ENCODE measurements around the gene NDNF.

Gene NDNF

DNA sequence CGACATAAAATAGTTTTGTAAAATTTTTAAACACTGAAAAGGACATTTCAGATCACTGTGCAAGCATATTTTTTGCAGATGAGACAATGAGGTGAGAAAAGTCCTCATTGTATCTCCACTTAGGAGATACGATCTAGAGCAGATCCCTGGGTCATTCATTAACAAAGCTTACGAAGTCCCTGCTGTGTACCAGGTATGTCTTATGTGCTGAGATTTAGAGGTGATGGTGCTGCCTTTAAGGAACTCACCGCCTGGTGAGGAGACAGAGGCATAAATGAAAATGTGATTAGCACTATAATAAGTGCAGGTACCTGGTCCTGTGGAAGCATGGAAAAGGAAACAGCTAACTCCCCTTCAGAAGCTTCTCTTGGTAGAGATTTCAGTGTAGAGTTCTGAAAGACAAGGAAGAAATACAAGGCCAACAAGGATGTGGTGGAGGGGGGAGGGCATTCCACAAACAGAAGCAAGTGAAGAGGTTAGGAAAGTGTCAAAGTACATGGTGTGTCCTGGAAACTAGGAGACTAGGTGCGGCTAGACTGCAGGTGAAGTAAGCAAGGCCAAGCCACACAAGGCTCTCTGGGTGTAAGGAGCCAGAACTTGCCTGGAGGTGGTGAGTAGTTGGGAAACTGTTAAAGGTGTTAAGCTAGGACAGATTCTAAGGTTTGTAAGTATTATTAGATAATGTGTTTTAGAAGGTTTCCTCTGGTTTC is 1.5 kb upstream of the NDNF start:
- DNase-seq (ENCODE audit: low spot score): no peak
- TF ChIP-seq, protein P1, sequence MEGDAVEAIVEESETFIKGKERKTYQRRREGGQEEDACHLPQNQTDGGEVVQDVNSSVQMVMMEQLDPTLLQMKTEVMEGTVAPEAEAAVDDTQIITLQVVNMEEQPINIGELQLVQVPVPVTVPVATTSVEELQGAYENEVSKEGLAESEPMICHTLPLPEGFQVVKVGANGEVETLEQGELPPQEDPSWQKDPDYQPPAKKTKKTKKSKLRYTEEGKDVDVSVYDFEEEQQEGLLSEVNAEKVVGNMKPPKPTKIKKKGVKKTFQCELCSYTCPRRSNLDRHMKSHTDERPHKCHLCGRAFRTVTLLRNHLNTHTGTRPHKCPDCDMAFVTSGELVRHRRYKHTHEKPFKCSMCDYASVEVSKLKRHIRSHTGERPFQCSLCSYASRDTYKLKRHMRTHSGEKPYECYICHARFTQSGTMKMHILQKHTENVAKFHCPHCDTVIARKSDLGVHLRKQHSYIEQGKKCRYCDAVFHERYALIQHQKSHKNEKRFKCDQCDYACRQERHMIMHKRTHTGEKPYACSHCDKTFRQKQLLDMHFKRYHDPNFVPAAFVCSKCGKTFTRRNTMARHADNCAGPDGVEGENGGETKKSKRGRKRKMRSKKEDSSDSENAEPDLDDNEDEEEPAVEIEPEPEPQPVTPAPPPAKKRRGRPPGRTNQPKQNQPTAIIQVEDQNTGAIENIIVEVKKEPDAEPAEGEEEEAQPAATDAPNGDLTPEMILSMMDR (IDR thresholded peaks at IDR 0.05; ENCODE audit: borderline replicate concordance, control extremely low read depth, extremely low read depth, insufficient read depth, missing control alignments): no peak
- in situ Hi-C loops (cut with MboI; ENCODE audit: low sequenced_read_pairs, unreplicated experiment): no loop called here

GRCh38 chr4:121073004-121073435 is 685 bp upstream of the NDNF start:
- peak; percentile 13 for DNase-seq (ENCODE audit: low spot score)
- TF ChIP-seq, protein P1 (IDR thresholded peaks at IDR 0.05; ENCODE audit: borderline replicate concordance, control extremely low read depth, extremely low read depth, insufficient read depth, missing control alignments): no peak
- in situ Hi-C loops (cut with MboI; ENCODE audit: low sequenced_read_pairs, unreplicated experiment): no loop called here

- DNase-seq (ENCODE audit: low spot score): no peak
- TF ChIP-seq, protein P1 (IDR thresholded peaks at IDR 0.05; ENCODE audit: borderline replicate concordance, control extremely low read depth, extremely low read depth, insufficient read depth, missing control alignments): no peak
- in situ Hi-C loops (cut with MboI; ENCODE audit: low sequenced_read_pairs, unreplicated experiment): no loop called here
Observed at GRCh38 chr4:121071640-121072223, 603 bp downstream of the NDNF start.

- in situ Hi-C loops (cut with MboI; ENCODE audit: low sequenced_read_pairs, unreplicated experiment): no loop called here
- peak; percentile 28 for DNase-seq (ENCODE audit: low spot score)
- TF ChIP-seq, protein P1 (IDR thresholded peaks at IDR 0.05; ENCODE audit: borderline replicate concordance, control extremely low read depth, extremely low read depth, insufficient read depth, missing control alignments): no peak
Observed at GRCh38 chr4:121070696-121071639, 1.4 kb downstream of the NDNF start.

- TF ChIP-seq, protein P1 (IDR thresholded peaks at IDR 0.05; ENCODE audit: borderline replicate concordance, control extremely low read depth, extremely low read depth, insufficient read depth, missing control alignments): no peak
- in situ Hi-C loops (cut with MboI; ENCODE audit: low sequenced_read_pairs, unreplicated experiment): no loop called here
- no peak for DNase-seq (ENCODE audit: low spot score)
Observed at GRCh38 chr4:121070274-121070673, 2.1 kb downstream of the NDNF start.

DNA sequence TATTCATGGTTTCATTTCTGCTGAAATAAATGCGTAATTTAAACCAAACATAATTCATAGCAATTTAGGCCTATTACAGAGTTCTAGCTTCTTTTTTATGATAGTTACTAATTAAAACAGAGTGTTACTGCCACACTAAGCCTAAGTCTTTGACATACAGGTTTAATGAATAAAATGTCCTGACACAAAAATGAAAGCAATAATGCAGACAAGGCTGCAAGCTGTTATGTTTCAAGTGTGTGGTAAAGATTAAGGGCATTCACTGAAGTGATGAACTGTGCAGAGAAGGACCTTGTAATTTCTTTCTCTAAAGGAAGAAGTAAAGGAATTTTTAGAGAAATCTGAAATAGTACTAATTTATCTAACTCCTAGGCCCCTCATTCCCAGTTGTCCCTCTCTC is 2.9 kb downstream of the NDNF start:
- DNase-seq (ENCODE audit: low spot score): no peak
- TF ChIP-seq, protein P1 (IDR thresholded peaks at IDR 0.05; ENCODE audit: borderline replicate concordance, control extremely low read depth, extremely low read depth, insufficient read depth, missing control alignments): no peak
- in situ Hi-C loops (cut with MboI; ENCODE audit: low sequenced_read_pairs, unreplicated experiment): no loop called here

Measured in GM13976 (cell line).